PC-3 (cell line): ENCODE results near the gene KIAA1191.

Experiments used
- EZH2 ChIP-seq: fragments of 300-600 bp; sonication (generic); IDR thresholded peaks from one replicate; pipeline ENCODE4 v1.6.1; 2017; ENCODE audit warnings: antibody characterized with exemption, mild to moderate bottlenecking, low read length; ENCODE audit not compliant: unreplicated experiment
- EZH2phosphoT487 ChIP-seq: fragments of 300-600 bp; sonication (generic); IDR thresholded peaks from 2 replicates; pipeline ENCODE4 v1.6.1; 2018; ENCODE audit warnings: mild to moderate bottlenecking, antibody characterized with exemption, low read length, borderline replicate concordance
- TF ChIP-seq, protein P1 (sequence below): fragments of 300-600 bp; sonication (generic); conservative IDR thresholded peaks from 2 replicates; pipeline ENCODE4 v1.5.1; 2017; ENCODE audit warnings: antibody characterized with exemption, low read depth, mild to moderate bottlenecking, low read length

DNA sequence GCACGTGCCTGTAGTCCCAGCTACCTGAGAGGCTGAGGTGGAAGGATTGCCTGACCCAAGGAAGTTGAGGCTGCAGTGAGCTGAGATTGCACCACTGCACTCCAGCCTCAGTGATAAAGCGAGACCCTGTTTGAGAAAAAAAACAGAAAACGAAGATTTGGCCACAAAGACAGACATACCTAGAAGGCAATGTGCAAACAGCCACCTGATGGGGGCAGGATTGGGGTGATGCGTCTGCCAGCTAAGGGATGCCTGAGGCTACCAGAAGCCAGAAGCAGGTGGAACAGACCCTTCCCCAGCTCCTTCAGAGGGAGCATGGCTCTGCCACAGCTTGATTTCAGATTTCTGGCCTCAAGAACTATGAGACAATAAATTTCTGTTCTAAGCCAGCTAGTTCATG is 29.9 kb upstream of the KIAA1191 start:
- TF ChIP-seq, protein P1, sequence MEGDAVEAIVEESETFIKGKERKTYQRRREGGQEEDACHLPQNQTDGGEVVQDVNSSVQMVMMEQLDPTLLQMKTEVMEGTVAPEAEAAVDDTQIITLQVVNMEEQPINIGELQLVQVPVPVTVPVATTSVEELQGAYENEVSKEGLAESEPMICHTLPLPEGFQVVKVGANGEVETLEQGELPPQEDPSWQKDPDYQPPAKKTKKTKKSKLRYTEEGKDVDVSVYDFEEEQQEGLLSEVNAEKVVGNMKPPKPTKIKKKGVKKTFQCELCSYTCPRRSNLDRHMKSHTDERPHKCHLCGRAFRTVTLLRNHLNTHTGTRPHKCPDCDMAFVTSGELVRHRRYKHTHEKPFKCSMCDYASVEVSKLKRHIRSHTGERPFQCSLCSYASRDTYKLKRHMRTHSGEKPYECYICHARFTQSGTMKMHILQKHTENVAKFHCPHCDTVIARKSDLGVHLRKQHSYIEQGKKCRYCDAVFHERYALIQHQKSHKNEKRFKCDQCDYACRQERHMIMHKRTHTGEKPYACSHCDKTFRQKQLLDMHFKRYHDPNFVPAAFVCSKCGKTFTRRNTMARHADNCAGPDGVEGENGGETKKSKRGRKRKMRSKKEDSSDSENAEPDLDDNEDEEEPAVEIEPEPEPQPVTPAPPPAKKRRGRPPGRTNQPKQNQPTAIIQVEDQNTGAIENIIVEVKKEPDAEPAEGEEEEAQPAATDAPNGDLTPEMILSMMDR, result no peak
- no peak for TF ChIP-seq EZH2
- no peak for TF ChIP-seq EZH2phosphoT487
